ENCODE measurements around the gene SOBP. TPM values are rescaled to one million over a fixed set of nuclear protein-coding genes. Genes with fewer than 3 reads are reported as not detected.
A peak's percentile ranks its signal among the peaks of the same experiment; 100 is the strongest.

SOBP gene
- total and polyA plus RNA-seq, 8 donors = 0.58 to 16.9 (median 4.4) TPM

DNA sequence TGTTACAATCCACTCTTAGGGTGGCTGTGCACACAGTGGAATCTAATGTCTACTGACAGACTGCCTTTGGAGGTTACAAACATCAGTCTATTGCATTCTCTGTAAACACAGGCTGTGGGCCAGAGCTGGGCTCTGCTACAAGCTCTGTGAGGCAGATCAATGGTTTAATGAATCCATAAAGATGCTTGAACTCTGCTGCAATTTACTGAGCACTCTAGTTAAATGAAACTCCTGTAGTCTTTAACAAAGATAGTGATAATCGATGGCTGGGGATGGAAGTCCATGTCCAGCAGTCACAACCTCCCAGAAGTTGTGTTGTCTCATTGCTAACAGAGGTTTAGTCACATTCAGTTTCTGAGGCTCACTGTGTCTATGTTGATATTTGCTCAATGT is 50.5 kb downstream of the SOBP start:
- no peak overlapping the region for H3K27ac ChIP-seq
- TF ChIP-seq CTCF (IDR thresholded peaks at IDR 0.05) (no peak), POLR2AphosphoS5 (IDR thresholded peaks at IDR 0.05) (no peak), EP300 (IDR thresholded peaks at IDR 0.05) (no peak), POLR2A (IDR thresholded peaks at IDR 0.05) (no peak)
- DNase-seq = peak in 1 of 2 donors; percentile 25
- H3K36me3 ChIP-seq = no peaks in the 10 kb centered on the region
- H3K27me3 ChIP-seq = no peaks in the 10 kb centered on the region
- WGBS, 5 donors = 23 to 43% (median 36%) methylated on average over 1 of the region's 1 CpG
- H3K4me1 ChIP-seq = peaks cover 0 to 13% (median 8%) of the 10 kb centered on the region in 4 donors
- intact Hi-C loops (cut with DNase I; ENCODE audit: low total_unique reads) = no loop called here
- no peaks in the 10 kb centered on the region for H3K9me3 ChIP-seq
- no peak overlapping the region for H3K4me3 ChIP-seq

DNA sequence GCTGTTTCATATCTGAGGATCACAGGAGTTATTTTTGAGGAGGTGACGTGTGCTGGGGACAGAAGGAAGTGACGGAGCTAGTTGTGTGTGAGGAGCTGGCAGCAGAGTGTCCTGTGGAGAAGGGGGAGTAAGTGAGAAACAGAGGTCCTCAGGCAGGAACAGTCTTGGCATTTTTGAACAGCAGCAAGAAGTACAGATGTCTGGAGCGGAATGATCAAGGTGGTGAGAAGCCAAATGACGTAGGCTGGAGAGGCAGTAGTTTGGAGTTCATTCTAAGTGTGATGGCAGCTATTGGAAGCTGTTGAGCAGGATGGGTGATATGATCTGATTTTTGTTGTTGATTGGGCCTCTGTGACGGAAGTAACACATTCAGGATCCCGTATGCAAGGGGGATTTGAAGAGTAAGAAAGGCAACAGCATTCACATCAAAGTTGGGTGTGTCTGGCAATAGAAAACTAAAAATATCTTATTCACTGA is 52.3 kb downstream of the SOBP start:
- no peak overlapping the region for H3K27ac ChIP-seq
- no peaks in the 10 kb centered on the region for H3K27me3 ChIP-seq
- TF ChIP-seq CTCF (IDR thresholded peaks at IDR 0.05) (no peak), POLR2A (IDR thresholded peaks at IDR 0.05) (no peak), EP300 (IDR thresholded peaks at IDR 0.05) (no peak), POLR2AphosphoS5 (IDR thresholded peaks at IDR 0.05) (no peak)
- H3K4me1 ChIP-seq = peaks cover 0 to 13% (median 8%) of the 10 kb centered on the region in 4 donors
- H3K4me3 ChIP-seq = no peak overlapping the region
- 93 to 97% (median 95%) methylated on average over 6 of the region's 6 CpGs for WGBS, 5 donors
- H3K9me3 ChIP-seq = no peaks in the 10 kb centered on the region
- intact Hi-C loops (cut with DNase I; ENCODE audit: low total_unique reads) = no loop called here
- no peaks in the 10 kb centered on the region for H3K36me3 ChIP-seq
- DNase-seq = no peak

GRCh38 chr6:107543088-107543487 is 53.2 kb downstream of the SOBP start:
- Histone ChIP-seq H3K27ac (no peak overlapping the region), H3K4me1 (peaks cover 0 to 13% (median 8%) of the 10 kb centered on the region in 4 donors), H3K36me3 (no peaks in the 10 kb centered on the region), H3K9me3 (no peaks in the 10 kb centered on the region), H3K27me3 (no peaks in the 10 kb centered on the region), H3K4me3 (no peak overlapping the region)
- intact Hi-C loops (cut with DNase I; ENCODE audit: low total_unique reads) = no loop called here
- TF ChIP-seq EP300 (IDR thresholded peaks at IDR 0.05) (no peak), POLR2A (IDR thresholded peaks at IDR 0.05) (no peak), POLR2AphosphoS5 (IDR thresholded peaks at IDR 0.05) (no peak), CTCF (IDR thresholded peaks at IDR 0.05) (no peak)
- 60 to 82% (median 63%) methylated on average over 2 of the region's 2 CpGs for WGBS, 5 donors
- no peak for DNase-seq

DNA sequence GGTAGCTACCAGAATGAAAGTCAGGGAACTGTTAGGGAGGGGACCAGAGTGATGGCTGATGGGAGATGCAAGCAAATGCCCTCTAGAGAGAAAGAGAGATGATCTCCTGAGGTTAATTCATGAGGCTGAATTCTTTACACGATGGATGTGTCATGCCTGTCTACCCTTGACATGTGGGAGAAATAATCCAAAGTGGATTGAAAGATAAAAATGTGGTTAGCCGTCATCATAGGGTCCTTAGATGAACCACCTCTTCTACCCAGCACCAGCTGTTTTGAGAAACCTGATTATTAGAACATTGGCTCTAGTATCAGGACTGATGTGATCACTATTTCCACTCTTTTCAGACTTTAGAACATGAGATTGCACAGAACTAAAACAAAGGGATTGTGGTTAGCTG is 53.6 kb downstream of the SOBP start:
- intact Hi-C loops (cut with DNase I; ENCODE audit: low total_unique reads) = no loop called here
- Histone ChIP-seq H3K4me1 (peaks cover 0 to 13% (median 8%) of the 10 kb centered on the region in 4 donors), H3K4me3 (no peak overlapping the region), H3K27ac (no peak overlapping the region), H3K36me3 (no peaks in the 10 kb centered on the region), H3K27me3 (no peaks in the 10 kb centered on the region), H3K9me3 (no peaks in the 10 kb centered on the region)
- TF ChIP-seq POLR2A (IDR thresholded peaks at IDR 0.05) (no peak), POLR2AphosphoS5 (IDR thresholded peaks at IDR 0.05) (no peak), EP300 (IDR thresholded peaks at IDR 0.05) (no peak), CTCF (IDR thresholded peaks at IDR 0.05) (no peak)
- DNase-seq = no peak
- 86 to 97% (median 94%) methylated on average over 2 of the region's 2 CpGs for WGBS, 5 donors
